Transverse colon (tissue), 4 donors: ENCODE data around the gene SCAI.

ENCODE experiments used
- CTCF ChIP-seq, 5 experiments: fragments of 200-600 bp in 3 of 5; fragments of 450-650 bp in 2 of 5; sonication (generic) in 3 of 5; IDR thresholded peaks; 1 replicate in 2 of 5; 2 replicates in 3 of 5; pipeline ENCODE4 v1.5.1; 2016 to 2017; ENCODE audit warnings: antibody characterized with exemption in 5 of 5, inconsistent platforms in 3 of 5, mild to moderate bottlenecking in 2 of 5, moderate library complexity in 1 of 5
- POLR2A ChIP-seq: fragments of 450-650 bp; IDR thresholded peaks from one replicate; pipeline ENCODE4 v1.6.1; 2016; ENCODE audit warnings: antibody characterized with exemption, mild to moderate bottlenecking, moderate library complexity
- POLR2AphosphoS5 ChIP-seq, 3 donors: sonication (generic); formaldehyde crosslinking; IDR thresholded peaks; one replicate each; pipeline ENCODE4 v1.6.1; 2016; ENCODE audit warnings: antibody characterized with exemption in 3 of 3

DNA sequence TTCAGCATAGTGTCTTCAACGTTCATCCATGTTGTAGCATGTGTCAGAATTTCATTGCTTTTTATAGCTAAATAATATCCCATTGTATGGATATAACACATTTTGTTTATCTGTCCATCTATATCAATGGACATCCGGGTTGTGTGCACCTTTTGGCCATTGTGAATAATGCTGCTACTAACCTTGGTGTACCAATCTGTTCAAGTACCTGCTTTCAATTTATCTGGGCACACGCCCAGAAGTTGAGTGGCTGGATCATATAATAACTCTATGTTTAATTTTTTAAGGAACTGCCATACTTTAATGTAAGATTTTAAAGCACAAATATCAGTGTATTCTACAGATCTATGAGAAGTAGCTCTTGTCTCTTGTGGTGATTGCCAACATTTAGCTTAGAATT is 43.5 kb downstream of the SCAI start:
- TF ChIP-seq CTCF (IDR thresholded peaks at IDR 0.05) (no peak), POLR2AphosphoS5 (IDR thresholded peaks at IDR 0.05) (no peak), POLR2A (no peak)
